SK-N-MC (cell line): ENCODE results near the gene NPAS1.

Experiments
- DNase-seq: peaks from one replicate; pipeline ENCODE4 v3.0.0-alpha.2; 2011; ENCODE audit warnings: low read depth, low spot score
- H3K27ac ChIP-seq: fragments of 200-600 bp; sonication (generic); 2 replicates; pipeline ENCODE4 v1.5.1; 2016; ENCODE audit warnings: mixed run types
- H3K36me3 ChIP-seq: fragments of 200-600 bp; sonication (generic); 2 replicates; pipeline ENCODE4 v1.6.1; 2017; ENCODE audit warnings: antibody characterized with exemption, low read length, mixed read lengths; ENCODE audit not compliant: insufficient read depth
- H3K4me3 ChIP-seq: fragments of 200-600 bp; sonication (generic); 2 replicates; pipeline ENCODE4 v1.5.1; 2016
- H3K9ac ChIP-seq: fragments of 200-600 bp; sonication (generic); 2 replicates; pipeline ENCODE4 v1.8.0; 2017; ENCODE audit warnings: mixed run types, mixed read lengths; ENCODE audit not compliant: insufficient read length
- H3K9me3 ChIP-seq: fragments of 200-600 bp; sonication (generic); 2 replicates; pipeline ENCODE4 v1.6.1; 2017; ENCODE audit warnings: low read depth, mild to moderate bottlenecking, antibody characterized with exemption, low read length, moderate library complexity, mixed read lengths
- EZH2 ChIP-seq: fragments of 200-600 bp; sonication (generic); IDR thresholded peaks from one replicate; pipeline ENCODE4 v1.6.1; 2017; ENCODE audit warnings: antibody characterized with exemption
- FOXP2 ChIP-seq: optimal IDR thresholded peaks from 2 replicates; pipeline ENCODE3; 2011; ENCODE audit warnings: mild to moderate bottlenecking, moderate library complexity; ENCODE audit not compliant: insufficient read depth; ENCODE audit errors: extremely low read length, control extremely low read depth
- POLR2AphosphoS5 ChIP-seq: IDR thresholded peaks from 2 replicates; pipeline ENCODE4 v1.6.1; 2012; ENCODE audit warnings: mild to moderate bottlenecking, low read depth, low read length, borderline replicate concordance

Gene NPAS1

GRCh38 chr19:46998445-46999125 is 21.1 kb upstream of the NPAS1 start:
- peaks cover 39% of the 10 kb centered on the region; the same call in 1 of the 2 replicates for H3K36me3 ChIP-seq
- no peaks in the 10 kb centered on the region for H3K9me3 ChIP-seq
- H3K9ac ChIP-seq, result no peak overlapping the region
- no peak for DNase-seq
- no peak overlapping the region for H3K27ac ChIP-seq
- no peak for TF ChIP-seq FOXP2
- TF ChIP-seq POLR2AphosphoS5, result no peak
- no peak for TF ChIP-seq EZH2
- H3K4me3 ChIP-seq, result no peak overlapping the region

- Histone ChIP-seq H3K36me3 (peaks cover 33% of the 10 kb centered on the region; the same call in 1 of the 2 replicates), H3K9ac (no peak overlapping the region), H3K27ac (no peak overlapping the region), H3K4me3 (no peak overlapping the region), H3K9me3 (no peaks in the 10 kb centered on the region)
- DNase-seq, result no peak
- TF ChIP-seq FOXP2 (no peak), EZH2 (no peak)
Observed at GRCh38 chr19:46999377-46999776, 20.3 kb upstream of the NPAS1 start.

GRCh38 chr19:46999878-47000277 is 19.8 kb upstream of the NPAS1 start:
- H3K9me3 ChIP-seq, result no peaks in the 10 kb centered on the region
- H3K27ac ChIP-seq, result no peak overlapping the region
- H3K36me3 ChIP-seq, result peaks cover 32% of the 10 kb centered on the region; the same call in 1 of the 2 replicates
- no peak for TF ChIP-seq POLR2AphosphoS5
- TF ChIP-seq EZH2, result no peak
- TF ChIP-seq FOXP2, result no peak
- no peak for DNase-seq
- no peak overlapping the region for H3K9ac ChIP-seq
- no peak overlapping the region for H3K4me3 ChIP-seq

GRCh38 chr19:47000373-47000772 is 19.3 kb upstream of the NPAS1 start:
- Histone ChIP-seq H3K27ac (no peak overlapping the region), H3K4me3 (no peak overlapping the region), H3K9me3 (no peaks in the 10 kb centered on the region), H3K9ac (no peak overlapping the region), H3K36me3 (peaks cover 32% of the 10 kb centered on the region; the same call in 1 of the 2 replicates)
- TF ChIP-seq FOXP2, result no peak
- no peak for TF ChIP-seq POLR2AphosphoS5
- TF ChIP-seq EZH2, result no peak
- no peak for DNase-seq

GRCh38 chr19:47001584-47001983 is 18.1 kb upstream of the NPAS1 start:
- Histone ChIP-seq H3K4me3 (no peak overlapping the region), H3K9ac (no peak overlapping the region), H3K9me3 (no peaks in the 10 kb centered on the region), H3K36me3 (peaks cover 32% of the 10 kb centered on the region; the same call in 1 of the 2 replicates), H3K27ac (no peak overlapping the region)
- TF ChIP-seq POLR2AphosphoS5, result no peak
- TF ChIP-seq EZH2, result no peak
- DNase-seq, result no peak

GRCh38 chr19:47002106-47002766 is 17.4 kb upstream of the NPAS1 start:
- no peak for DNase-seq
- Histone ChIP-seq H3K9me3 (no peaks in the 10 kb centered on the region), H3K36me3 (peaks cover 31% of the 10 kb centered on the region; the same call in 1 of the 2 replicates), H3K27ac (no peak overlapping the region), H3K9ac (no peak overlapping the region), H3K4me3 (no peak overlapping the region)
- no peak for TF ChIP-seq FOXP2
- TF ChIP-seq POLR2AphosphoS5, result no peak
- no peak for TF ChIP-seq EZH2

- TF ChIP-seq FOXP2, result no peak
- TF ChIP-seq POLR2AphosphoS5, result no peak; the same call in 1 of the 2 replicates
- no peak for TF ChIP-seq EZH2
- H3K4me3 ChIP-seq, result no peak overlapping the region
- no peak for DNase-seq
- peaks cover 28% of the 10 kb centered on the region; the same call in 1 of the 2 replicates for H3K36me3 ChIP-seq
- no peaks in the 10 kb centered on the region for H3K9me3 ChIP-seq
- no peak overlapping the region for H3K27ac ChIP-seq
- no peak overlapping the region for H3K9ac ChIP-seq
Observed at GRCh38 chr19:47002853-47003610, 16.6 kb upstream of the NPAS1 start.
